Dendritic cell treated with granulocyte-macrophage colony-stimulating factor and Interleukin-4, amounts not matched to agents 40 ng/mL and 50 ng/mL, for 4 days (primary cell): ENCODE results near the gene ANAPC5.
A peak's percentile ranks its signal among the peaks of the same experiment; 100 is the strongest.
"Not testable (repeated sequence)": the region's sequence is repeated elsewhere in the genome, so short reads cannot be mapped to it uniquely, and the experiment has no call there.

Experiments
- H3K27ac Mint-ChIP-seq: one replicate; pipeline ENCODE4 v1.8.0; 2022; ENCODE audit warnings: mild to moderate bottlenecking, mixed read lengths
- H3K27me3 Mint-ChIP-seq: one replicate; pipeline ENCODE4 v1.8.0; 2022; ENCODE audit warnings: mild to moderate bottlenecking, mixed read lengths
- H3K36me3 Mint-ChIP-seq: one replicate; pipeline ENCODE4 v1.8.0; 2022; ENCODE audit warnings: low read depth, mixed read lengths
- H3K4me1 Mint-ChIP-seq: one replicate; pipeline ENCODE4 v1.8.0; 2022; ENCODE audit warnings: low read depth, mixed read lengths
- H3K4me3 Mint-ChIP-seq: one replicate; pipeline ENCODE4 v1.8.0; 2022; ENCODE audit warnings: mild to moderate bottlenecking, moderate library complexity, mixed read lengths
- H3K9me3 Mint-ChIP-seq: one replicate; pipeline ENCODE4 v1.8.0; 2022; ENCODE audit warnings: mixed read lengths
- intact Hi-C: fragments of 100-400 bp; cut with micrococcal nuclease; formaldehyde crosslinking; loops from one replicate; pipeline ENCODE4 v1.15.0; 2022

Gene ANAPC5

GRCh38 chr12:121281116-121281515, 71.1 kb downstream of the ANAPC5 start:
- H3K9me3 Mint-ChIP-seq, H3K27me3 Mint-ChIP-seq, intact Hi-C loops, H3K27ac Mint-ChIP-seq, H3K4me3 Mint-ChIP-seq: not testable (repeated sequence)
- H3K36me3 Mint-ChIP-seq: peaks cover 86% of the 10 kb centered on the region
- H3K4me1 Mint-ChIP-seq: peaks cover 66% of the 10 kb centered on the region

DNA sequence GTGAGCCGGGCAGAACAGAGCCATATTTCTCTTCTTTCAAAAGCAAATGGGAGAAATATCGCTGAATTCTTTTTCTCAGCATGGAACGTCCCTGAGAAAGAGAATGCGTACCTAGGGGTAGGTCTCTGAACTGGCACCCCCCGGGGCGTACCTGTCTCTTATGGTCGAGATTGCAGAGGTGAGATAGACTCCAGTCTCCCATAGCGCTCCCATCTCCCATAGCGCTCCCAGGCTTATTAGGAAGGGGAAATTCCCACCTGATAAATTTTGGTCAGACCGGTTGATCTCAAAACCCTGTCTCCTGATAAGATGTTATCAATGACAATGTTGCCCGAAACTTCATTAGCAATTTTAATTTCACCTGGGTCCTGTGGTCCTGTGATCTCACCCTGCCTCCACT, 71.7 kb downstream of the ANAPC5 start:
- Mint-ChIP-seq H3K36me3 (peaks cover 87% of the 10 kb centered on the region), H3K4me1 (peaks cover 60% of the 10 kb centered on the region)
- H3K27ac Mint-ChIP-seq, intact Hi-C loops, H3K4me3 Mint-ChIP-seq, H3K27me3 Mint-ChIP-seq, H3K9me3 Mint-ChIP-seq: not testable (repeated sequence)

GRCh38 chr12:121279507-121279915, 72.7 kb downstream of the ANAPC5 start:
- Mint-ChIP-seq H3K36me3 (peaks cover 87% of the 10 kb centered on the region), H3K4me3 (no peak overlapping the region)
- intact Hi-C loops: no loop called here

DNA sequence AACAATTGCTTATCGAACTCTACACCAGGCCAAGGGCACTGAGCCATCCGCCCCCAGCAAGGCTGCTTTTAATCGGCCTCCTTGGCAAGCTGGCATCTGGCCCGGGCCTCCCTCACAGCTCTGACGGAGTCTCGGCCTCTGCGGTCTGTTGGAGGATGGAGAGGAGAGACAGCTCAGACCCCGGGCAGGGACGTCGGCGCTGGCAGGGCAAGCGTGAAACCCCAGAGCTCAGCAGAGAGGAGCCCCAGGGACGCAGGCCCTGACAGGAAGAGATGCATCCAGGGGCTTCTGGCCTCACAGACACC, 73.2 kb downstream of the ANAPC5 start:
- Mint-ChIP-seq H3K9me3 (no peaks in the 10 kb centered on the region), H3K4me3 (no peak overlapping the region)
- intact Hi-C loops: no loop called here

More at GRCh38 chr12:121279507-121279915, 72.7 kb downstream of the ANAPC5 start:
- peaks cover 55% of the 10 kb centered on the region for H3K4me1 Mint-ChIP-seq
- no peaks in the 10 kb centered on the region for H3K27me3 Mint-ChIP-seq
- peak overlapping the region; percentile 84 for H3K27ac Mint-ChIP-seq
- no peaks in the 10 kb centered on the region for H3K9me3 Mint-ChIP-seq

GRCh38 chr12:121278169-121279070, 73.8 kb downstream of the ANAPC5 start:
- intact Hi-C loops: loop anchor here (1.0 kb wide), 1 partner anchor 18 kb away; the partner anchor contains the start of gene CAMKK2

More for the DNA sequence above, 73.2 kb downstream of the ANAPC5 start:
- Mint-ChIP-seq H3K36me3 (peaks cover 87% of the 10 kb centered on the region), H3K27ac (peak overlapping the region; percentile 84), H3K4me1 (peaks cover 55% of the 10 kb centered on the region), H3K27me3 (no peaks in the 10 kb centered on the region)

DNA sequence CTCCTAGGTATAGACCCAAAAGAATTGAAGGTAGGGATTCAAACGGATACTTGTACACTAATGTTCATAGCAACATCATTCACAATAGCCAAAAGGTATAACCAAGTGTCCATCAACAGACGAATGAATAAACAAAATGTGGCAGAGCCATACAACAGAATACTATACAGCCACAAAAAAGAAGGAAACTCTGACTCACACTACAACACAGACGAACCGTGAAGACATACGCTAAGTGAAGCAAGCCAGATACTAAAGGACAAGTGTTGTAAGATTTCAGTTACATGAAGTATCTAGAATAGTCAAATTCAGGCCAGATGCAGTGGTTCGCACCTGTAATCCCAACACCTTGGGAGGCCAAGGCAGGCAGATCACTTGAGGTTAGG, 74.8 kb downstream of the ANAPC5 start:
- no peaks in the 10 kb centered on the region for H3K9me3 Mint-ChIP-seq
- intact Hi-C loops: no loop called here
- peaks cover 50% of the 10 kb centered on the region for H3K4me1 Mint-ChIP-seq
- H3K4me3 Mint-ChIP-seq: peak overlapping the region; percentile 52
- peaks cover 88% of the 10 kb centered on the region for H3K36me3 Mint-ChIP-seq
- no peaks in the 10 kb centered on the region for H3K27me3 Mint-ChIP-seq
- H3K27ac Mint-ChIP-seq: peak overlapping the region; percentile 84

More at GRCh38 chr12:121278169-121279070, 73.8 kb downstream of the ANAPC5 start:
- peaks cover 87% of the 10 kb centered on the region for H3K36me3 Mint-ChIP-seq
- H3K4me3 Mint-ChIP-seq: peak overlapping the region; percentile 9
- no peaks in the 10 kb centered on the region for H3K27me3 Mint-ChIP-seq
- H3K4me1 Mint-ChIP-seq: peaks cover 55% of the 10 kb centered on the region
- no peaks in the 10 kb centered on the region for H3K9me3 Mint-ChIP-seq
- H3K27ac Mint-ChIP-seq: peak overlapping the region; percentile 84

GRCh38 chr12:121274036-121274763, 78.0 kb downstream of the ANAPC5 start:
- Mint-ChIP-seq H3K4me1 (peaks cover 26% of the 10 kb centered on the region), H3K9me3 (no peaks in the 10 kb centered on the region), H3K27ac (no peak overlapping the region), H3K36me3 (peaks cover 86% of the 10 kb centered on the region), H3K27me3 (no peaks in the 10 kb centered on the region), H3K4me3 (no peak overlapping the region)
- intact Hi-C loops: no loop called here

DNA sequence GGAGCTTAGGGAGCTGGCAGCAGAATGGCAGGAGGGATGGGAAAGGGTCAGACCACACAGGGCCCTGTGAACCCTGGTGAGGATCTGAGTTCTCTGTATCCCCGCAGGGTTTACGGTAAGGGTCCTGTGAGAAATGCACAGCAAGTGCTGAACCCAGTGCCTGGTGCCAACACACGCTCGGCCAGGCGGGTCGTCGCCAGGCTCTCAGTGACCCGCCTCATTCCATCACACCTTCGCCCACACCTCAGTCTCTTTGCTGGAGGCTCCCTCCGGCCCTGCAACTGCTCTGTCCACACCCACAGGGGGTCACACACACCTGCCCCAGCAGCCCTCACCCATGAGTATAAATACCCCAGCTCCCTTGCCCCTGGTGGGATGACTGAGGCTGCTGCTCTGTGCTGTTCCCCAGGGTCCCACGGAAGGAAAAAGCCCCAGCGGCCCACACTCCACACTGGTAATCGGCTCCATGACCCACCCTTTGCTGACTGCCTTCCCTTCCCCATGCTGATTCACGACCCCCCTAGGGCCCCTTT, 78.8 kb downstream of the ANAPC5 start:
- Mint-ChIP-seq H3K27me3 (no peaks in the 10 kb centered on the region), H3K27ac (no peak overlapping the region), H3K4me3 (no peak overlapping the region), H3K36me3 (peaks cover 86% of the 10 kb centered on the region), H3K9me3 (no peaks in the 10 kb centered on the region), H3K4me1 (peaks cover 19% of the 10 kb centered on the region)
- intact Hi-C loops: no loop called here

GRCh38 chr12:121267822-121268221, 84.4 kb downstream of the ANAPC5 start:
- peaks cover 96% of the 10 kb centered on the region for H3K36me3 Mint-ChIP-seq

GRCh38 chr12:121264951-121265515, 87.2 kb downstream of the ANAPC5 start:
- intact Hi-C loops: no loop called here
- Mint-ChIP-seq H3K27ac (no peak overlapping the region), H3K4me1 (no peaks in the 10 kb centered on the region), H3K27me3 (no peaks in the 10 kb centered on the region), H3K9me3 (no peaks in the 10 kb centered on the region), H3K36me3 (peaks cover 98% of the 10 kb centered on the region), H3K4me3 (no peak overlapping the region)

More at GRCh38 chr12:121267822-121268221, 84.4 kb downstream of the ANAPC5 start:
- Mint-ChIP-seq H3K4me1 (no peaks in the 10 kb centered on the region), H3K9me3 (no peaks in the 10 kb centered on the region), H3K4me3 (no peak overlapping the region), H3K27ac (no peak overlapping the region), H3K27me3 (no peaks in the 10 kb centered on the region)
- intact Hi-C loops: no loop called here

DNA sequence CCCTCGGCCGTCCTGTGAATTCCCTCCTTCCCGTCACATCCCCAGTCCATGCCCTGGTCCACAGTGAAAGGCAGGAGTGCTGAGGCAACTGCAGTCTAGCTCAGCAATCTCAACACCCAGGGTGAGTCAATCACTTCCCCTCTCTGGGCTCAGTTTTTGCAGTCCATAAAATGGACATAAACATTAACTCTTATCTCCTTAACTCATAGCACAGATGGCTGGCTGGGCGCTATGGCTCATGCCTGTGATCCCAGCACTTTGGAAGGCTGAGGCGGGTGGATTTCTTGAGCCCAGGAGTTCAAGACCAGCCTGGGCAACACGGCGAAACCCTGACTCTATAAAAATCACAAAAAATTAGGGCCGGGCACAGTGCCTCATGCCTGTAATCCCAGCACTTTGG, 88.1 kb downstream of the ANAPC5 start:
- Mint-ChIP-seq H3K9me3 (no peaks in the 10 kb centered on the region), H3K27ac (no peak overlapping the region), H3K27me3 (no peaks in the 10 kb centered on the region), H3K4me1 (no peaks in the 10 kb centered on the region), H3K4me3 (no peak overlapping the region), H3K36me3 (peaks cover 98% of the 10 kb centered on the region)
- intact Hi-C loops: no loop called here

DNA sequence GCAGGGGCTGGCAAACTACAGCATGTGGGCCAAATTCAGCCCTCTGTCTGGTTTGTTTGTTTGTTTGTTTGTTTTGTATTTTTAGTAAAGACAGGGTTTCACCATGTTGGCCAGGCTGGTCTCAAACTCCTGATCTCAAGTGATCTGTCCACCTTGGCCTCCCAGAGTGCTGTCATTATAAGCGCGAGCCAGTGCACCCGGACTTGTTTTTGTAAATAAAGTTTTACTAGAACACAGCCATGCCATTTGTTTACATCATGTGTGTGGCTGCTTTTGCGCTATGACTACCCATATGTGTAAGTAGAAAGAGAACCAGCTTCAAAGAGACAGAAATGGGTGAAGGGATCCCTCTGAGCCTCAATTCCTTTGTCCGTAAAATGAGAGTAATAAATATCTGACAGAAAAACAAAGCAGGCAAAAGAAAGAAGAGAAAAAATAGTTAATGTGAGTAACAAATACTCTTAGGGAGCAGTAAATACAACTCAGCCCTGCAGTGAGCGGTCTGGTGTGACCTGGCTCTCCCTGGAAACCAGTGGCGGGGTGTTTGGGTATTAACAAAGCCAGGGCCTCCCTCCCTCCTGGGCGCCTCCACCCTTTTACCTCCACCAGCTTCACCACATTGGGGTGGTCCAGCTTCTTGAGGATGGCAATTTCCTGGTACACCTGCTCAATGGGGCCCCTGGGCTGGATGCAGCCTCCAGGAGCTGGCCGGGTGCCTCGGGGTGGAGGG, 88.8 kb downstream of the ANAPC5 start:
- peaks cover 98% of the 10 kb centered on the region for H3K36me3 Mint-ChIP-seq
- H3K4me1 Mint-ChIP-seq: no peaks in the 10 kb centered on the region
- no peaks in the 10 kb centered on the region for H3K27me3 Mint-ChIP-seq
- H3K9me3 Mint-ChIP-seq: no peaks in the 10 kb centered on the region
- no peak overlapping the region for H3K4me3 Mint-ChIP-seq
- H3K27ac Mint-ChIP-seq: no peak overlapping the region
- intact Hi-C loops: no loop called here

- Mint-ChIP-seq H3K27ac (no peak overlapping the region), H3K36me3 (peaks cover 100% of the 10 kb centered on the region), H3K4me3 (no peak overlapping the region)
Measured at GRCh38 chr12:121261398-121261797, 90.8 kb downstream of the ANAPC5 start.

More at GRCh38 chr12:121261398-121261797, 90.8 kb downstream of the ANAPC5 start:
- H3K4me1 Mint-ChIP-seq: no peaks in the 10 kb centered on the region
- no peaks in the 10 kb centered on the region for H3K27me3 Mint-ChIP-seq
- H3K9me3 Mint-ChIP-seq: no peaks in the 10 kb centered on the region
- intact Hi-C loops: no loop called here
